Dermis microvascular lymphatic vessel endothelial cell (primary cell): ENCODE measurements around the gene CCDC88C. TPM values are rescaled to one million over a fixed set of nuclear protein-coding genes. Genes with fewer than 3 reads are reported as not detected.

Source experiments
- DNase-seq, 2 donors: peaks; one replicate each; pipeline versions ENCODE4 v3.0.0 to v3.0.0-alpha.2; 2010; ENCODE audit warnings: low read depth in 2 of 2
- total RNA-seq: library from RNA; depleted of rRNA; stranded (reverse); fragments of >200 nt; gene quantifications from 2 replicates; pipeline ENCODE4 v1.2.1, GENCODE V29; 2014

CCDC88C gene
- total RNA-seq, 1 donor from 2014 or later = 12.8 TPM

DNA sequence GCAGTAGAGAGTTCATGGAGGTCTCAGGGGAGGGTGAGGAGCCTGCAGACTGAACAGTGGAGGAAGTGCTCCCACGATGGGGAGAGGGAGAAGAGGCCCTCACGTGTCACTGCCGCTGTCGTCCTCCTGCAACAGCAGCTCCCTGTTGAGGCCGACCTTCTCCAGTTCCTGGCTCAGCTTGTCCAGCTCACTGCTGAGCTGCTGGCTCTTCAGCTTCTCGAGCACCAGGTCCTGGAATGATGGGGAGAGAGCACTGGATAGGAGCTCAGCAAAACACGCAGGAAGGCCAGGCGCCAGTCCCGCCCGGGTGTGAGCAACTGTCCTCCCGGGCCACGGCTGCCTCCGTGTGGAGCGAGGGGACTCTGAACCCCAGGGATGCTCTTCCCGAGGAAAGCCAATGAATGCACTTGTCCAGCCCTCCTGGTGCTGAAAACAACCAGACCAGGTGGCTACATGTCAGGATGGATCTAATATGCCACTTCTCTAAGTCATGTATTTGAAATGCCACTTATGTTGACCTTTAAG is 107.8 kb downstream of the CCDC88C start:
- no peak for DNase-seq

DNA sequence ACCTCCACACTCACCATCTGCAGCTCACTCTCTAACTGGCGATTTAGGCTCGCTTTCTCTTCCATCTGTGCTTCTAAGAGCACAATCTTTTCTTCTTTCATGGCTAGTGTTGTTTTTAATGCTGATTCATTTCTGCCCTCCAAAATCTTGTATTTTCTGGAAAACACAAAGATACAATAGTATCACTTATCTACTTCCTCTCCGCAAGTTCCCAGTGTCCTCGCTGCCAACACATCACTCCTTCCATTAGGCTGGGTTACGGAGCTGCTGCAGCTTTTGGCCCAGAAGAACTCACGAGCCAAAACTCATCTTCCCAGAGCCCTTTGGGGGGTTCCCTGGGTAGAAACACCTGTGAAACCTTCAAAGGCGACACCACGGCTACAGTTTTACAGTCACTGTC is 109.3 kb downstream of the CCDC88C start:
- no peak for DNase-seq

DNA sequence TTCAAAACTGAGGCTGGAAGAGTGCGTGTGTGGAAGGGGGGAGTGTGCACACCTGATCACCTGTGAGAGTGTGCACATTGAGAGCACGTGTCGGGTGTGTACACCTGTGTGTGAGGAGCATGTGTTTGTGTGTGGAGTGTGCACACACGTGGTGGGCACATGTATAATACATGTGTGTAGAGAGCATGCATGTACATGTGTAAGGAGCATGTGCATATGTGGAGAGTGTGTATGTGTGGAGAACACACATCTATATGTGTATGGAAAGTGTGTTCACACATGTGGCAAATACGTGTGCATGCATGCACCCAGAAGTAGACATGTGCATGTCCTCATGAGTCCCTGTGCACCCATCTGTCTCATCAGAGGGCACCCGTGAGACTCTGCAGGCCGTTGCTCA is 110.0 kb downstream of the CCDC88C start:
- no peak for DNase-seq

DNA sequence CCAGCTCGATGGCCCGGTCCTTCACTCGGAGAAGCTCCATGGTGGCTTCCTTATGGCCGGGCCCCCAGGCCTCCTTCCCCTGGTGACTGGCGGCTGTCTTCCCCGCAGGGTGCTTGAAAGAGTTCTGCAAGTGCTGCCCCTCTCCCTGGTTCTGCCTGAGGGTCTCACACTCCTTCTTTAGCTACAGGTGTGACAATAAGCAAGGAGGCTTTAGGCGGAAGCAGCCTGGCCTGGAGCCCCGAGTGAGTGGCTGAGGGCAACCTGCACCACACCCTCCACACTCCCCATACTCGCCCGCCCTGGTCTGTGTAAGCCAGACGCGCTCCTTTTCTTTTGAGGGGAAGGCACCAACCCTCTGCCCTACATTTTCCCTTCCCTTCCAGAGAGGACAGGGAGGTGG is 110.6 kb downstream of the CCDC88C start:
- no peak for DNase-seq

DNA sequence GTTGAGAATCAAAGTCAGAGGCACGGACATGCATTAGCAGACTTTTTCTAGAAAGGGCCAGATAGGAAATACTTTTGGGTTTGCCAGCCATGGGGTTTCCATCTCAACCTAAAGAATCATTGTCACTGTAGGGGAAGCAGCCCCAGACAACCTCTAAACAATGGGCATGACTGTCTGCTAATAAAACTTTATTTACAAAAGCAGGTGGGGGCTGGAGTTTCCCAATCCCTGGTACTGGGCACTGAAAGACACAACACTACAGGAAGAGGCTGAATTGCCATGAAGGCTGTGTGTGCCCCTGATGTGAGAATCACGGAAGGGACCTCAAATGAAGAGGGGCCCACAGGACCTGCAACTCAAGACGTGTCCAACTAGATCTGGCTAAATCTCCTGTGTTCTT is 111.1 kb downstream of the CCDC88C start:
- no peak for DNase-seq

DNA sequence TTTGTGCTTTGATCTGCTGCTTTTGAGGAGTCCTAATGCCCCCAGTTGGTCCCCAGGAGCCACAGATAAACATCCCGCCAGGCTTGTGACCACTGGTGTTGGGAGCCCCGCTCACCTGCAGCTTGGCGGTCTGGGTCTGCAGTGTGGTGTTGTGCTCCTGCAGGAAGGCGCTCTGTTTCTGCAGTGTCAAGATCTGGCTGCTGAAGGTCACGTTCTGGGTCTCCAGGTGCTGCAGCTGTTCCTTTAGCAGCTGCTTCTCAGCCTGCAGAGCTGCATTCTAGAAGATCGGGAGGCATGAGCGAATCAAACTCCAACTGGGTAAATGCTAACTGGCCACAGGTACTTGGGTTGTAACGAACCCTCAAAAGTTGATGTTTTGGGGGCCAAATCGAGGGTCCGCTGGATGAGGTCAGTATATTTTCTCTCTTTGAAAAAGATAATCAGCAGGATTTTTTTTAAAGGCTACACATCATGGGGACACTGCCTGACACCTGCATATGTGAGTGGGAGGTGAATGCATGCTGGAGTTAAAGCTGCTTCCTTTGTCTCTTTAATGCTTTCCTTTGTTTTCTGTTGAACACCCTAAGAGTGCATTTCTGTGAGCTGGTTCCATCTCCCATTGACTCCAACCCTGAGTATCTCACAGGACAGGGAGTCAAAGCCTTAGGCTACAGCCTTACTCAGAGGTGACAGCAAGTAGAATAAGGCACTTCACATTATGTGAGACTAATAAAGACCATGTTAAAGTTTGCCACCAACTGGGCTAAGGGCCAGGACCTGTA is 111.8 kb downstream of the CCDC88C start:
- DNase-seq = no peak

DNA sequence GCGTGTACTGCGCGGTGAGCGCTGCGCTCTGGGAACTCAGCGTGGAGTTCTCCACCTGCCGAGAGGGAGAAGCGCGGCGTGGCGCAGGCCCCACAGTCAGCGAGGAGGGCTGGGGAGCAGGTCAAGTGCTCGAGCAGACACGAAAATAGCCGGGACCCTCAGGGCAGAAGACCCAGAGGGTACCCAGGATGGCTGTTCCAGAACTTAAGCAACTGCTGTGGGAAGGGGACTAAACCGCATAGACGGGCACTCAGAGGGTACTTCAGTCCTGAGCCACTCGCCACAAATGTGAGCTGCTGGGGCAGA is 113.7 kb downstream of the CCDC88C start:
- no peak for DNase-seq

DNA sequence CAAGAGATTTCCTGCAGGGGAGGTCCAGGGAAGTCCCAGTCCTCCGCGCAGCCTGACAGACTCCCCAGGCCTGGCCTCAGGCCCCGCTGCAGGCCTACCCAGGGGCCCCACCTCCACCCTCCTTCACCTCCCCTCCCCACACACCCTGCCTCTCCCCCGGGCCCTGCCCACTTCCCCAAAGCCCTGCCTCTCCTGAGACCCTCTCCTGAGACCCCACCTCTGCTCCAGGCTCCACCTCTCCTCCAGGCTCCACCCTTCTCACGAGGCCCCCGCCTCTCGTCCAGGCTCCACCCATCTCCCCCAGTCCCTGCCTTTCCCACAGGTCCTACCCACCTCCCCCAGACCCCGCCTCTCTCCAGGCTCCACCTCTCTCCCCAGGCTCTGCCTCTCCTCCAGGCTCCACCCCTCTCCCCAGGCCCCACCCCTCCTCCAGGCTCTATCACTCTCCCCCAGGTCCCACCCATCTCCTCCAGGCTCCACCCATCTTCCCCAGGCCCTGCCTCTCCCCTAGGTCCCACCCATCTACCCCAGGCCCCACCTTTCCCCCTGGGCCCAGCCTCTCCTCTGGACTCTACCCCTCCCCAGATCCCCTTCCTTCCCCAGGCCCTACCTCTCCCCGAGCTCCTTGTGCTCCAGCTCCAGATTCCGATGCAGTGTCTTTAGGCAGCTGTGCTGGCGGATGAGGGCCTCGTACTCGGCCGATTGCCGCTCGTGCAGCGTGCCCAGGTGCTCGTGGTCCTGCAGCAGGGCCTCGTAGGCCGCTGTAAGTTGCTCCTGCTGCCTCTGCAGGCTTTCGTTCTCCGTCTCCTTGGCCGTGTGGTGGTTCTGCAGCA is 114.3 kb downstream of the CCDC88C start:
- DNase-seq = peak; percentile 31 to 70

DNA sequence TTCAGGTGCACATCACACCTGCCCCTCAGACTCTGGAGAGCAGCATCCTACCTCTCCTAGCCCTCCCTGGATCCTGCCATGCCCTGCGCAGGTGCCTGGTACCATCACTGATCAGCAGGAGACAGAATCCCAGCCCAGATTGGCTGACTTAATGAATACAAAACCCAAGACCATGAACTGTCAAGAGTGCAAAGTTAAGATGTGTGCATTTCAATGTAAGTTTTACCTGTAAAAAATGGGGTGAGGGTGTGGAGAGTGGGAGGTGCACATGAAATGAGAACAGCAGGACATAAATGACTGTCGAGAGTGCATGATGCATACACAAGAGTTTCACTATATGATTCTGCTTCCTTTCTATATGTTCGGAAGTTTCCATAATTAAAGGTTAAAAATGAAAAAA is 115.2 kb downstream of the CCDC88C start:
- DNase-seq = no peak

DNA sequence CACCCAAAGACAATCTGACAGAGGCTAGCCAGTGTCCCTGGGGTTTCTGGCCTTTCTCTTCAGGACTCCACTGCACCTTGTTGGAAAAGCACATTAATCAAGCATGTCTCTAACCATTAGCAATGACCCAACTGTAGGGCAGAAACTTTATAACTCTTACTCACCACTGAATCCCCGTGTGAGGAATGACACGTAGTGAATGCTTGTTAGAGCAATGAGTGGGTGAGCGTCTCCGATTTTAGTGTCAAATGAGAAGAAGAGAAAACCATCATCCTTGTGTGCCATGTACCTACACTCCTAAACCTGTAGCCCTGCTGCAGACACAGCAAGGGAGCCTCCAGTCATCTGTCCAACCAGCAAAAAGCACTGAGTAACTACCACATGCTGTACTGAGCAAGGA is 116.7 kb downstream of the CCDC88C start:
- DNase-seq = no peak

DNA sequence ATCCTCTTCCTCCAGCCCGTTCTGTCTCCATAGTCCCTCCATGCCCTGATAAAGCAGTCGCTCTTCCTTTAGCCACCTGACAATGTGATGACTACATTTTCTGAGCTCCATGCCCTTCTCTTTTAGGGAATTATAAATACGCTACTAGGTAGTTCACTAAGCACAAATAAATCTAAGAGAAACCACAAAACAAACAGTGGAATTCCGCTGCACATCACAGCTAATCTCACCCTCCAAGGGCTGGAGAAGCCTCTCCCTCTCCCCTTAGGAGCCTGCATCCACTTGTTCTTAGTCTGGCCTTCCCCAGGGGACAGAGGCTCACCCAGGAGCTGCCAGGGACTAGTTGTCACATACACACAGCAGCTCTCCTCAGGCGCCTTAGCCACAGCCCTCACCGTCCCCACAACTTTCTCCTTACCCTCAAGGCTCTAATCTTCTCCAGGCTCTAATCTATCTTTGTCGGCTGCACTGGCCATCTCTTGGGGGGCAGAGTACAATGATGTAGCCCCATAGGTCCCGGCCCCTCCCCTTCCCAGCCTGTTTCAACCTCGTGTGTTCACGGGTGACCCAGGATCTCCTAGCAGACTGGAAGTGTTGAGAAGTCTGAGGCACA is 117.2 kb downstream of the CCDC88C start:
- no peak for DNase-seq

DNA sequence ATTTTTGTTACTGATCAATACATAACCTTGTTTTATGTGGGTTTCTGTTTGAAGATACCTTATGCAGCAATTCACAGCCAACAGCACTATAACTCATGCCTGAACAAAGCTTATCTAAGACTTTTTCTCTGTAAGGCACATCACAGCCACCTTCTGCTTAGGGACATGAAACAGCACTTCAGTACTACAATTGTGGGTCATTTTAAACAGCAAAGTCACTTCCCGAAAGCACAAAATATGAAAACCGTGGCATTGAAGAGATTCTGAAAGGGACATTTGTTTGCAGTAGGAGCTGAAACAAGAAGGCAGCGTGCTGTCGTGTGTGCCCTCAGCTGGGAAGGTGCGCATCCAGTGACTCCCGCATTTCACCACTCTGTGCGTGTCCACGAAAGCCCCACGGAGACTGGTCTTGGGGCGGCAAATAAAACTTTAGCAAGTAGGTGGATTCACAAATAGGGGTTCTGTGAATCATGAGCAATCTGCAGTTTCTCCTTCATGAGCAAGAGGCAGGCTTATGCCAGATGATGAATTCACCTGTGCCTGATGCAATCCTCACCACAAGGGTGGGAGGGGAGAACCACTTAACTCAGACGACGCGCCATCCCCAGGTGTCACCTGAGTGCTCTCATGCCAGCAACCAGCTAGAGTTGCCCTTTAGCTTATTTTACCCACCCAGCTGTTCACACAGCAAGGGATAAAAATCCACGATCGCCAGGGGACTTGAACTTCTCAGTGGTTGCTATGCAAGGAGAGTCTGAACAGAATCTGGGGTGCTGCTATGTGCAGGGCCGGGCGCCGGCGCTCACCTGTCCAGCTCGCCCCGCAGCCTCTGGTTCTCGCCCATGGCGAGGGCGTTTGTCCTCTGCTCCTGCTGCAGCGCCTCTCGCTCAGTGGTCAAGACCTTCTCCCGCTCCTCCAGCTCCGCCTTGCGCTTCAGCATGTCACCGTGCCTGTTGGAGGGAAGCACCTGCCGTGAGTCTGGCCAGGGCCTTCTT is 118.2 kb downstream of the CCDC88C start:
- DNase-seq = no peak

DNA sequence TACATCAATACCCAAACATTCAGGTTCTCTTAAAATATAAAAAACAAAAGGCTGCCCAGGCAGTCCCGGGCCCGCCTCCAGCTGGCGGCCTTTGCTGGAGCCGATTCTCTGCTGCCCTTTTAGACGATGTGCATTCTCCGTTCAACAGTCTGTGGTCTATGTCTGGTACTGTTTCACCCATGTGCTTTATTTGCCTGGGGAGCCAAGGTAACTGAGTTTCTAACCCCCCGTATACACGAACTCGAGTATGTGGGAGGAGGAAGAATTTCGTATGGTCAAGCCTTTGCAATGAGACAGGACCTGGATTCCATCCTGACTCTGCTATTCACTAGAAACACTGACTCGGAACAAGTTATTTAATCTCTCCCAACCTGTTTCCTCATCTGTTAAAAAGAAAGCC is 119.0 kb downstream of the CCDC88C start:
- DNase-seq = no peak

DNA sequence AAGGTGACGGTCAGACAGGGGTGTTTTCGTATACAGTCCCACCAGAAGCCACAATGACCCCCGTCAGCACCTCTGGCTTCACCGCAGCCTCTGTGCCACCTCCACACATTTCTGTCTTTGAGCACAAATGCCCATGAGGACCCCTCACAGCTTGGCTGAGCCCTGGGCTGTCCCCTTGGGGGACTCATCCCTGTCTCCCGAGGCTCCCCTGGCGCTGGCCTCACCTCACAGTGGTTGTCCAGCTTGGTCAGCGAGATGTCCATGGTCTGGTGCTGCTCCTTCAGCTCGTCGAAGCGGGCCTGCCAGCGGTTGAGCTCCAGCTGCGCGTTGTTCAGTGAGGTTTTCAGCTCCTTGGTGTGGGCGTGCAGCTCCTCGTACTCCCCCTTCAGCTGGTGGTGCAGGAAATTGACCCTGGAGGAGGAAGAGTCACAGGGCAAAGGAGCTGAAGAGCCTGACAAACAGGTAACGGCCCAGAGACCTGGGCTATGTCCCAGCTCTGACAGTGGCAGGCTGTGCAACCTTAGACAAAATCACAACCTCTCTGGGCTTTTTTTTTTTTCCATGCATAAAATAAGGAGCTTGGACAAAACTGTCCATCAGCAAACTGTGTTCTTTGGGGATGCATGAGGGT is 120.4 kb downstream of the CCDC88C start:
- DNase-seq = no peak

DNA sequence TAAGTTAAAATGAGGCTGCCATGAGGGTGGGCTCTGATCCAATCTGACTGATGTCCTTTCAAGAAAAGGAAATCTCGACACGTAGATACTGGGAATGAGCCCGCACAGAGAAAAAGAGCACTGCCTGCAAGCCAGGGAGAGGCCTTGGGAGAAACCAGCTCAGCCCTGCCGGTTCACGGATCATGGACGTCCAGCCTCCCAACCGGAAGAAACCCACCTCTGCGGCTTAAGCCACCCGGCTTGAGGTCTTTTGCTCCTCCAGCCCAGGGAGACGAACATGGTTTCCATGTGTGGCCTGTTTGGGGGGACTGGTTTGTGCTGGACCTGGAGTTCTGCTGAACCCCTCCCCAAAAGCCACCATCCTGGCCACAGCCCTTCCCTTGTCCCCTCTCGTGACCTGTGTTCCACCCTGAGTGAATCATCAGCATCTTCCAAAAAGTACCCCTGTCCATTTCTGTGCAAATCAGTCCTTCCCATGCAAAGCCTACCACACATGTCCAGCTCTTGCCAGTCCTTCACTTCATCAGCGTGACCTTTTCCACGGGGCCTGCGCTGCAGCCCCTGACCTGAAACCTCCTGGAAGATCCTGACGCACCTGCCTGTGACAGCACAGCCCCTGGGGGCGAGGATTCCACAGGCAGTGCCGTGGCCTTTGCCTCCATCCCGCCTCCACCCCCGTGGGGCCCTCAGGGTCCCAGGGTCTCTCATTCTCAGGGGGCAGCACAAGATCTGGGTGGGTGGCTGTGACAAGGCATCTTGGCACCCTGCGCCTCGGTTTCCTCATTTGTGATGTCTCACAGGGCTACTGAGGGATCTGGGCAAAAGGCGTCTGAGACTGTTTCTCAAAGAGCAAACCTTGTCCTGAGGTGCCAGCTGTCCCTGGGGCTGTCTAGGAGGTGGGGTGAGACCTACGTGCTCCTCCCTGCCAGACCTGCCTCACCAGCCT is 121.5 kb downstream of the CCDC88C start:
- DNase-seq = no peak

DNA sequence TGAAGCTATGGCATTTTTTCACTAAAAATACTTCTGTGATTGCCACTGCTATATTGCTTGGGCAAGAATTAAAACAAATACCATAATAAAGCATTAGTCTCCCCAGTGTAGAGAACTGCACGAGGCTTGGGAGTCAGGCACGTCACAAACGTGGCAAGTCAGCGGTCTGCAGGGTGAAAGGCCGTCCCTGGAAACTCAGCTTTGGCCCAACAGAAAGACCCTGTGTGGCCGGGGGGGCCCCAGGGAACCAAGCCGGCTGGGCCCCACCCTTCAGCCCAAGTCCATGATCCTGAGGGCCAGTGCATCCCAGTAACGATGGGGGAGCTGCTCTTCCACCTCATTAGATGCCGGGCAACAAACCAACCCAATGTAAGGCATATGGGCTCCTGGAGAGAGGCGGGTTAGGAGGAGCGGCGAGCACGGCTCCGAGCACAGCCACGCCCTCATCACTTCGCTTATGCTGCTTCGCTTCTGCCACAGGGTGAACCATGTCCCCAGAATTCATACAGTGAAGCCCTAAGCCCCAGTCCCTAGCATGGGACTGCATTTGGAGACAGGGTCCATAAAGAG is 122.3 kb downstream of the CCDC88C start:
- no peak for DNase-seq

DNA sequence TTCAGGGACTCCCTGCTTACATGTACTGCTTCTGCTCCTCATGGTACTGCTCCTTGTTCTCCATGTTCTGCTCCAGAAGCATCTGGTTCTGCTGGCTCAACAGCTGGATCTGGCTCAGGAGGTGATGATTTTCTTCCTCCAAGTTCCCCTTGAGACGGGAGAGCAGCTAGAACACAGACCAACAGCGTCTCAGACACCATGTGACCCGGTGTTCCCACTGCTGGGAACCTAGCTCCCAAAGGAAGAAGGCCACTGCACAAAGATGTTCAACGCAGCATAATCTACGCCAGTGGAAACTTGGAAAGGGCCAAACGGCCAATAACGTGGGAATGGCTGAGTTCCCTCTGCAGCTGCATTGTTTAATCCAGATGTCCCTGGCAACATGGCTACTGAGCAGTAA is 123.5 kb downstream of the CCDC88C start:
- DNase-seq = no peak

DNA sequence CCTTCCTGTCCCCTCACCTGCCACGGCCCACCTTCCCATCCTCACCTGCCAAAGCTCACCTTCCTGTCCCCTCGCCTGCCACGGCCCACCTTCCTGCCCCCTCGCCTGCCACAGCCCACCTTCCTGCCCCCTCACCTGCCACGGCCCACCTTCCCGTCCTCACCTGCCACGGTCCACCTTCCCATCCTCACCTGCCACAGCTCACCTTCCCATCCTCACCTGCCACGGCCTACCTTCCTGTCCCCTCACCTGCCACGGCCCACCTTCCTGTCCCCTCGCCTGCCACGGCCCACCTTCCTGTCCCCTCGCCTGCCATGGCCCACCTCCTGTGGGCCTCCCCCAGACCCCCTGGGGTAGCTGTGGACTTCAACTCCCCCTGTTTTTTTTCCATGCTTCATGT is 124.3 kb downstream of the CCDC88C start:
- no peak for DNase-seq

DNA sequence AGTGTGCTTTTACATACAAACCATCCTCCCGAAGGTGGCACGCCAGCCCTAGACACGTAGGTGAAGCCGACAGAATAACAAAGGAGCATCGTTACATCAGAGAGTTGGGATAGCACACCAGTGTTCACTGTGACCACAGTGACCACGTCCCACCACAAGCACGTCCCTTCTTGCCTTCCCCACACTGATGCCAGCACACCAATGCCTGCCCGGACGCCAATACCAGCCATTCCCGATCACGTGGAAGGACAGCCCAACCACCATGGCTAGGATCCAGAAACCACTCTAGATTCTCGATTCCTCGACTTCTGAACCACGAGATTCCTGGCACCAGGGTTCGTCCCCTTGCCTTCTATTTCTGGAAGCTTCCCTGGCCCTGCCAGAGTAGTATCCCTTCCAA is 125.1 kb downstream of the CCDC88C start:
- no peak for DNase-seq
